Right cardiac atrium (tissue), 5 donors: ENCODE data around the gene RGS14. TPM values are rescaled to one million over a fixed set of nuclear protein-coding genes. Genes with fewer than 3 reads are reported as not detected.
"Not testable (repeated sequence)": the region's sequence is repeated elsewhere in the genome, so short reads cannot be mapped to it uniquely, and the experiment has no call there.

Experiments
- ATAC-seq, 2 donors: fragments of 200-7000 bp; cut with Tn5 transposase; one replicate each; pipeline versions ENCODE4 v1.8.0 to v1.9.1; 2020; ENCODE audit warnings: moderate library complexity in 2 of 2, mild to moderate bottlenecking in 1 of 2
- DNase-seq, 3 donors: peaks; one replicate each; pipeline ENCODE4 v3.0.0-alpha.2; 2020
- H3K27ac ChIP-seq: one replicate; pipeline ENCODE4 v1.5.1; 2013; ENCODE audit warnings: mild to moderate bottlenecking, low read length, control low read depth, moderate library complexity
- H3K27me3 ChIP-seq: one replicate; pipeline ENCODE4 v1.6.1; 2013; ENCODE audit not compliant: control insufficient read depth, insufficient read depth
- H3K4me1 ChIP-seq: one replicate; pipeline ENCODE4 v1.6.1; 2013; ENCODE audit warnings: low read length; ENCODE audit not compliant: control insufficient read depth, insufficient read depth
- H3K4me3 ChIP-seq: one replicate; pipeline ENCODE4 v1.5.1; 2013; ENCODE audit warnings: low read length, control low read depth
- H3K9me3 ChIP-seq: one replicate; pipeline ENCODE4 v1.6.1; 2013; ENCODE audit warnings: low read length; ENCODE audit not compliant: control insufficient read depth
- WGBS: extraction: QIAGEN DNeasy Blood & Tissue Kit; methylation state at CpG from one replicate; pipeline ENCODE4 v1.1.7; 2013; 5-methylcytosine and 5-hydroxymethylcytosine counted together
- intact Hi-C, 4 donors: fragments of 100-400 bp; cut with DNase I; formaldehyde crosslinking; loops; one replicate each; pipeline versions ENCODE4 v1.11.0 to v1.14.0; 2022 to 2023
- polyA plus RNA-seq: library from polyadenylated mRNA; stranded (reverse); fragments of 200-250 nt; gene quantifications from one replicate; pipeline ENCODE4 v1.2.3, GENCODE V29; 2013
- total RNA-seq, 4 donors: library from RNA; stranded (reverse); fragmentation: NEBNext Ultra II Directional; extraction: Animal tissue kit (Norgen Biotek cat#: 25700); gene quantifications; one replicate each; pipeline ENCODE4 v1.2.1, GENCODE V29; 2021
- donor health status: healthy with polysubstance abuse.
- donor health status: DM: no; HTN: yes; CAD: no.
- donor health status: DM: no; HTN: no; CAD: no.
- donor health status: DM: no; HTN: yes; CAD: no; lungs with severe emphysema.
- donor health status: DM: yes; HTN: yes; CAD: no.

Gene RGS14
- total and polyA plus RNA-seq, 5 donors: 3.8 to 5.1 (median 4.2) TPM

GRCh38 chr5:177375516-177375915 is 17.8 kb downstream of the RGS14 start:
- DNase-seq, H3K9me3 ChIP-seq, H3K4me1 ChIP-seq, ATAC-seq, H3K4me3 ChIP-seq, H3K27me3 ChIP-seq, H3K27ac ChIP-seq, intact Hi-C loops: not testable (repeated sequence)
- 87% methylated on average over 5 of the region's 5 CpGs for WGBS

- Histone ChIP-seq H3K9me3 (no peaks in the 10 kb centered on the region), H3K27me3 (no peaks in the 10 kb centered on the region), H3K27ac (no peak overlapping the region), H3K4me3 (no peak overlapping the region), H3K4me1 (no peaks in the 10 kb centered on the region)
- no peak for DNase-seq
- no peak for ATAC-seq
- intact Hi-C loops: no loop called here
- 85% methylated on average over 11 of the region's 11 CpGs for WGBS
These were observed 18.4 kb downstream of the RGS14 start for GRCh38 chr5:177376107-177376506.

GRCh38 chr5:177377851-177378776 is 20.4 kb downstream of the RGS14 start:
- DNase-seq: no peak
- Histone ChIP-seq H3K27me3 (no peaks in the 10 kb centered on the region), H3K9me3 (no peaks in the 10 kb centered on the region), H3K27ac (no peak overlapping the region), H3K4me1 (no peaks in the 10 kb centered on the region), H3K4me3 (no peak overlapping the region)
- intact Hi-C loops: no loop called here
- no peak for ATAC-seq
- WGBS: 82% methylated on average over 8 of the region's 8 CpGs

- no peaks in the 10 kb centered on the region for H3K27me3 ChIP-seq
- ATAC-seq (no peak), DNase-seq (no peak)
- no peaks in the 10 kb centered on the region for H3K4me1 ChIP-seq
- 82% methylated on average over 15 of the region's 15 CpGs for WGBS
- intact Hi-C loops: no loop called here
- H3K4me3 ChIP-seq: no peak overlapping the region
- H3K9me3 ChIP-seq: no peaks in the 10 kb centered on the region
- no peak overlapping the region for H3K27ac ChIP-seq
These were observed 21.5 kb downstream of the RGS14 start for GRCh38 chr5:177378884-177379883.

DNA sequence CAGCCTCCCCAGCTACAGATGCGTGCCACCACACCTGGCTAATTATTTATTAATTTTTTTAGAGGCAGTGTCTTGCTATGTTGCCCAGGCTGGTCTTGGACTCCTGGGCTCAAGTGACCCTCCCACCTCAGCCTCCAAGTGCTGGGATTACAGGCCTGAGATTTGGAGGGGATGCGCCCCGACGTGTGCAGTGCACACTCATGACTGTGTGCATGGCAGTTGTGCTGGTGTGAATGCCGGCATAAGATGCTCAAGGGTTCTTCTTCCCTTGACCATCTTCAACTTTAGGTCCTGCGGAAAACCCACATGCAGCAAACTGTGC is 23.0 kb downstream of the RGS14 start:
- Histone ChIP-seq H3K27me3 (no peaks in the 10 kb centered on the region), H3K4me1 (no peaks in the 10 kb centered on the region), H3K4me3 (no peak overlapping the region), H3K27ac (no peak overlapping the region), H3K9me3 (no peaks in the 10 kb centered on the region)
- no peak for DNase-seq
- intact Hi-C loops: no loop called here
- 86% methylated on average over 6 of the region's 6 CpGs for WGBS
- no peak for ATAC-seq

GRCh38 chr5:177382423-177383029 is 24.8 kb downstream of the RGS14 start:
- no peak overlapping the region for H3K4me3 ChIP-seq
- intact Hi-C loops: no loop called here
- 19% methylated on average over 11 of the region's 11 CpGs for WGBS
- H3K4me1 ChIP-seq: no peaks in the 10 kb centered on the region
- H3K27ac ChIP-seq: no peak overlapping the region
- DNase-seq: peak in 2 of 3 donors; percentile 65 to 70
- H3K9me3 ChIP-seq: no peaks in the 10 kb centered on the region
- ATAC-seq: peak; percentile 21 to 33
- no peaks in the 10 kb centered on the region for H3K27me3 ChIP-seq

DNA sequence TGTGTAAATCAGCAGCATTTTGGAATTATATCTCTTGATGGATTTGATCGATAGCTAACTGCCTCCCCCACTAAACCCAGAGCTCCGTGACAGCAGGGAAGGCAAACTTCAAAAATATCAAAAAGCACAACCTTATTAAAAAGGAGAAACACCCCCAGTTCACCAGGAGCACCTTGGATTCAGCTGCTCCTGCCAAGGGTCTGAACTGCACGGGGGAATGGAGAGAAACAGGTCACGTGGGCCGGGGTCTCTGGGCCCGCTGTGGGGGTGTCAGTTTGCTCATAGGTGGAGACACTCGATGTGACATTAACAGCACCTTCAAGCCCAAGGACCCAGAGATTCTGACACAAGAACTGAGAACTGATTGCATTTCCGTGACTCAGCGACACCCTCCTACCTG is 25.5 kb downstream of the RGS14 start:
- Histone ChIP-seq H3K4me3 (no peak overlapping the region), H3K9me3 (no peaks in the 10 kb centered on the region), H3K27ac (no peak overlapping the region), H3K4me1 (no peaks in the 10 kb centered on the region), H3K27me3 (no peaks in the 10 kb centered on the region)
- DNase-seq (no peak), ATAC-seq (no peak)
- WGBS: 88% methylated on average over 9 of the region's 9 CpGs
- intact Hi-C loops: no loop called here

DNA sequence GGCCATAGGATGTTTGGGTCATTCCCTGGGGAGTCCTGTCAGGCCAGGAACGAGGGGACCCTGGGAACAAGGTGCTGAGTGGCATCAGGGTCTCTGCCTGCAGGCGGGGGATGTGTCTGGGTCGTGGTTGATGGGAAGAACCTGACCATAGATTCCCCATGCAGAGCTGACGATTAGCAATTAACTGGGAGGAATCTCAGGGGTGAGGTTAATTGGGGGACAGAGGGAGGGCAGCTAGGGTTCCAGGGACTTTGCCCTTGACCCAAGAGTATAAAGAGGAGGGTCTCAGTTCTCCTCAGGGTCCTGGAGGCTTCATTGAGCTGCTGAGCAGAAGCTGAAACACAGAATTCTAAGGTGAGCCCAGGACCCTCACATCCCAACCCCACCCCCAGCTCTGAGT is 26.4 kb downstream of the RGS14 start, which contains the start of gene SLC34A1:
Gene SLC34A1 (plus strand): TSS at position 301 of the 400 bp plus-strand sequence. CDS start 1,308 bp downstream, outside the sequence.
- intact Hi-C loops: no loop called here
- no peak for ATAC-seq
- H3K4me1 ChIP-seq: no peaks in the 10 kb centered on the region
- no peak for DNase-seq
- no peaks in the 10 kb centered on the region for H3K27me3 ChIP-seq
- no peak within 1 kb of the TSS for H3K27ac ChIP-seq
- WGBS: 63% methylated on average over 4 of the region's 4 CpGs
- H3K4me3 ChIP-seq: no peak within 1 kb of the TSS
- no peaks in the 10 kb centered on the region for H3K9me3 ChIP-seq

- intact Hi-C loops: loop anchor here in 1 of 4 donors (5.0 kb wide), 1 partner anchor 117 kb away; no protein-coding TSS in a partner anchor
- no peak overlapping the region for H3K27ac ChIP-seq
- H3K4me3 ChIP-seq: no peak overlapping the region
- DNase-seq (no peak), ATAC-seq (no peak)
- 65% methylated on average over 11 of the region's 11 CpGs for WGBS
- no peaks in the 10 kb centered on the region for H3K9me3 ChIP-seq
- no peaks in the 10 kb centered on the region for H3K4me1 ChIP-seq
- H3K27me3 ChIP-seq: no peaks in the 10 kb centered on the region
These were observed 28.0 kb downstream of the RGS14 start for GRCh38 chr5:177385720-177386119.

GRCh38 chr5:177386542-177386941 is 28.8 kb downstream of the RGS14 start:
- Histone ChIP-seq H3K9me3 (no peaks in the 10 kb centered on the region), H3K4me3 (no peak overlapping the region), H3K4me1 (no peaks in the 10 kb centered on the region), H3K27ac (no peak overlapping the region), H3K27me3 (no peaks in the 10 kb centered on the region)
- WGBS: 87% methylated on average over 8 of the region's 8 CpGs
- intact Hi-C loops: loop anchor here in 1 of 4 donors (5.0 kb wide), 1 partner anchor 116 kb away; no protein-coding TSS in a partner anchor
- no peak for ATAC-seq
- DNase-seq: no peak
